Measurements from ENCODE around the gene ARHGAP19. TPM values are rescaled to one million over a fixed set of nuclear protein-coding genes. Genes with fewer than 3 reads are reported as not detected.
"Not testable (repeated sequence)": the region's sequence is repeated elsewhere in the genome, so short reads cannot be mapped to it uniquely, and the experiment has no call there.

Gene ARHGAP19
- total RNA-seq, 3 donors from 2014 or later = 5.9 to 10.7 (median 8.8) TPM

DNA sequence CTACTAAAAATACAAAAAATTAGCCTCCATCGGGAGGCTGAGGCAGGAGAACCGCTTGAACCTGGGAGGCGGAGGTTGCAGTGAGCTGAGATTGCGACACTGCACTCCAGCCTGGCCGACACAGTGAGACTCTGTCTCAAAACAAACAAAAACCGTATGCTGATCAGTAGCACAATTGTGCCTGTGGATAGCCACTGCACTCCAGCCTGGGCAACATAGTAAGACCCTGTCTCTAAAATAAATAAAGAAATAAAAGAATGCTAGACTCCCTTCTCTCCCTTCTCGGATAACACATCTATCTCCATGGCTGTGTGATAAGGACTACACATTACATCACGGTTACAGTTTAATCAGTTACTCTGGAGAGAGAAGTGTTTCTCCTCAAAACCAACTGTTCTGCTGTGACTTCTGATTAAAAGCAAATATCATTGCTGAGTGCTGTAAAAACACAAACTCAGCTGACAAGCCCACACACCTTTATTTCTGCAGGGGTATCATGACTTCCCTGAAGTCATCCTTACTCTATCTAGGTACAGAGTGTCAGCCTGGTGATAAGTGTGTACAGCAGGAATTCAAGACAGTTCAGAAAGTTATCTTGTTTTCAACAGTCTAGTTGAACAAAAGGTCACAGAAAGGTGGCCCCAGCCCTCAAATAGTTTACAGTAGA is 5.3 kb upstream of the ARHGAP19 start:
- Histone ChIP-seq H3K4me3 (no peak overlapping the region), H3K4me1 (ENCODE audit: low read depth) (no peaks in the 10 kb centered on the region), H3K36me3 (ENCODE audit: low read depth) (no peaks in the 10 kb centered on the region), H3K9me3 (no peaks in the 10 kb centered on the region)
- TF ChIP-seq, protein P1, sequence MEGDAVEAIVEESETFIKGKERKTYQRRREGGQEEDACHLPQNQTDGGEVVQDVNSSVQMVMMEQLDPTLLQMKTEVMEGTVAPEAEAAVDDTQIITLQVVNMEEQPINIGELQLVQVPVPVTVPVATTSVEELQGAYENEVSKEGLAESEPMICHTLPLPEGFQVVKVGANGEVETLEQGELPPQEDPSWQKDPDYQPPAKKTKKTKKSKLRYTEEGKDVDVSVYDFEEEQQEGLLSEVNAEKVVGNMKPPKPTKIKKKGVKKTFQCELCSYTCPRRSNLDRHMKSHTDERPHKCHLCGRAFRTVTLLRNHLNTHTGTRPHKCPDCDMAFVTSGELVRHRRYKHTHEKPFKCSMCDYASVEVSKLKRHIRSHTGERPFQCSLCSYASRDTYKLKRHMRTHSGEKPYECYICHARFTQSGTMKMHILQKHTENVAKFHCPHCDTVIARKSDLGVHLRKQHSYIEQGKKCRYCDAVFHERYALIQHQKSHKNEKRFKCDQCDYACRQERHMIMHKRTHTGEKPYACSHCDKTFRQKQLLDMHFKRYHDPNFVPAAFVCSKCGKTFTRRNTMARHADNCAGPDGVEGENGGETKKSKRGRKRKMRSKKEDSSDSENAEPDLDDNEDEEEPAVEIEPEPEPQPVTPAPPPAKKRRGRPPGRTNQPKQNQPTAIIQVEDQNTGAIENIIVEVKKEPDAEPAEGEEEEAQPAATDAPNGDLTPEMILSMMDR (IDR thresholded peaks at IDR 0.05) = no peak
- ATAC-seq (no peak), DNase-seq (no peak)
- intact Hi-C loops (cut with DNase I, micrococcal nuclease) = no loop called here

DNA sequence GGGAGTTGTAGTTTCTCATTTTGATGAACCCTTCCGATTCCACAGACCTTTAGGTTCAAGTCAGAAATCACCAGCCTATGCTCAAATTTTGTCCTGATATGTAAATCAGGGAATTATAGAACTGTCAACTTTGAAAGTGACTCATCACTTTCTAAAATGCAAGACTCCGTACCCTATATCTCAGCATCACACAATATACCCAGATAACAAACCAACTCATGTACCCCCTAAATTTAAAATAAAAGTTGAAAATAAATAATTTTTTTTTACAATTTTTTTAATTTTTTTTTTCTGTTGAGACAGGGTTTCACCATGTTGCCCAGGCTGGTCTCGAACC is 393 bp upstream of the ARHGAP19 start:
- ATAC-seq (no peak), DNase-seq (no peak)
- intact Hi-C loops (cut with DNase I, micrococcal nuclease) = no loop called here
- TF ChIP-seq, protein P1 (IDR thresholded peaks at IDR 0.05) = no peak
- H3K36me3 ChIP-seq (ENCODE audit: low read depth) = no peaks in the 10 kb centered on the region
- H3K4me3 ChIP-seq = no peak overlapping the region
- peaks cover 6% of the 10 kb centered on the region for H3K4me1 ChIP-seq (ENCODE audit: low read depth)
- no peaks in the 10 kb centered on the region for H3K9me3 ChIP-seq

DNA sequence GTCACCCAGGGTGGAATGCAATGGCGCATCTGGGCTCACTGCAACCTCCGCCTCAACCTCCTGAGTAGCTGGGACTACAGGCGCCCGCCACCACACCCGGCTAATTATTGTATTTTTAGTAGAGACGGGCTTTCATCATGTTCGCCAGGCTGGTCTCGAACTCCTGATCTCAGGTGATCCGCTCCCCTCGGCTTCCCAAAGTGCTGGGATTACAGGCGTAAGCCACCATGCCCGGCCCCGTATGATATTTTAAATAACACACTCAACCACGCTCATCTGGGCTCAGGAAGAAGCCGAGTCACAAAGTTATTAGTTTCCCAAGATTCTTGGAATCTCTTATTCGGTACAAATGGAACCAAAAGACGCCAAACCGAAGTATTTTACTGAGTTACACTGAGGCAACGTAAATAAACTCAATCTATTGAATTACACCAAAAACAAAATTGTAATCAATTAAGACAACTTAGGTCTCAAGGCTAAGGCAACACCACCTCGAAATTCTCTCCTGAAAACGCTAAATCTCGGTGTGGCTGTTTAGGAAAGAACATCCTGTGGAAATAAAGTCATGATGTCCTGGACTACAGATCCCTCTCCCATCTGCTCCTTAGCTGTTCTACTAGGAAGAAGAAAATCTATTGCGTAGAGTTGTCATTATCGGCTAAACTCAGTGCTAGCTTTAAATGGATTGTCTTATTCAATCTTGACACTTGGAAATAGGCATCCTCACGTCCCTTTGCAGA is 910 bp downstream of the ARHGAP19 start:
- Histone ChIP-seq H3K4me1 (ENCODE audit: low read depth) (peaks cover 6% of the 10 kb centered on the region), H3K9me3 (no peaks in the 10 kb centered on the region), H3K36me3 (ENCODE audit: low read depth) (no peaks in the 10 kb centered on the region), H3K4me3 (peak overlapping the region; percentile 88)
- DNase-seq (peak in 1 of 3 donors; percentile 30), ATAC-seq (peak; percentile 20)
- TF ChIP-seq, protein P1 (IDR thresholded peaks at IDR 0.05) = no peak
- intact Hi-C loops (cut with DNase I, micrococcal nuclease) = no loop called here

DNA sequence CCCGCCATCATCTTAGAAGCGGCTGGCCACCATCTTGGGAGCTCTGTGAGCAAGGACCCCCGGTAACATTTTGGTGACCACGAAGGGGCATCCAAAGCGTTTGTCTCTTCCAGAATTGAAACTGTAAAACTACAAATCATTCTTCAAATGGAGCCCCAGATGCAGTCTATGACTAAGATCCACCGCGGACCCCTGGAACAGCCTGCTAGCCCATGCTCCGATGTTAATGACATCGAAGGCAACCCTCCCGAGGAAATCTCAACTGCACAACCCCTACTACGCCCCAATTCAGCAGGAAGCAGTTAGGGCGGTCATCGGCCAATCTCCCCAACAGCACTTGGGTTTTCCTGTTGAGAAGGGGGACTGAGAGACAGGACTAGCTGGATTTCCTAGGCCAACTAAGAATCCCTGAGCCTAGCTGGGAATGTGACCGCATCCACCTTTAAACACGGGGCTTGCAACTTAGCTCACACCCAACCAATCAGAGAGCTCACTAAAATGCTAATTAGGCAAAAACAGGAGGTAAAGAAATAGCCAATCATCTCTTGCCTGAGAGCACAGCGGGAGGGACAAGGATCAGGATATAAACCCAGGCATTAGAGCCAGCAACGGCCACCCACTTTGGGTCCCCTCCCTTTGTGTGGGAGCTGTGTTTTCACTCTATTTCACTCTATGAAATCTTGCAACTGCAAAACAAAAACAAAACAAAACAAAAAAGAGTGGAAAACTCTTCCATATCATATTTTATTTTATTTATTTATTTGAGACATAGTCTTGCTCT is 1.7 kb downstream of the ARHGAP19 start:
- peak in 1 of 3 donors; percentile 31 for DNase-seq
- H3K9me3 ChIP-seq; ATAC-seq; H3K36me3 ChIP-seq (ENCODE audit: low read depth); H3K4me1 ChIP-seq (ENCODE audit: low read depth); intact Hi-C loops (cut with DNase I, micrococcal nuclease); H3K4me3 ChIP-seq: not testable (repeated sequence)

DNA sequence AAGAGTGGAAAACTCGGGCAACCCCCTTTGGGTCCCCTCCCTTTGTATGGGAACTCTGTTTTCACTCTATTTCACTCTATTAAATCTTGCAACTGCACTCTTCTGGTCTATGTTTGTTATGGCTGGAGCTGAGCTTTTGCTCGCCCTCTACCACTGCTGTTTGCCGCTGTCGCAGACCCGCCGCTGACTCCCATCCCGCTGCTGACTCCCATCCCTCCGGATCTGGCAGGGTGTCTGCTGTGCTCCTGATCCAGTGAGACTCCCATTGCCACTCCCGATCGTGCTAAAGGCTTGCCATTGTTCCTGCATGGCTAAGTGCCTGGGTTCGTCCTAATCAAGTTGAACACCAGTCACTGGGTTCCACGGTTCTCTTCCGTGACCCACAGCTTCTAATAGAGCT is 2.4 kb downstream of the ARHGAP19 start:
- H3K4me1 ChIP-seq (ENCODE audit: low read depth); H3K36me3 ChIP-seq (ENCODE audit: low read depth); H3K4me3 ChIP-seq; DNase-seq; intact Hi-C loops (cut with DNase I, micrococcal nuclease); H3K9me3 ChIP-seq; ATAC-seq: not testable (repeated sequence)

DNA sequence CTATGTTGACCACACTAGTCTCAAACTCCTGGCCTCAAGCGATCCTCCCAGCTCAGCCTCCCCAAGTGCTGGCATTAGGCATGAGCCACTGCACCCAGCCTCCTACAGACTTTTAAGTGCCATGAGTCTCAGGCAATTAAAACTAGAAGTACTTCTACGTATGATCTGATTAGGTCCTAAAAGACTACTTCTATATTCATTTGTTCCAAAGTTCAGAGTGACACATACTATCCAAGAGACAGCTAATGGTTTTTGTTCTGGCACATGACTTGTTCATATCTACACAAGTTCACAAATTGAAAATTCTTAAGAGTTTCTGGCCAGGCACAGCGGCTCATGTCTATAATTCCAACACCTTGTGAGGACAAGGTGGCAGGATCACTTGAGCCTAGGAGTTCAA is 11.7 kb downstream of the ARHGAP19 start:
- no peaks in the 10 kb centered on the region for H3K36me3 ChIP-seq (ENCODE audit: low read depth)
- H3K4me3 ChIP-seq = no peak overlapping the region
- no peak for DNase-seq
- no peaks in the 10 kb centered on the region for H3K9me3 ChIP-seq
- TF ChIP-seq, protein P1 (IDR thresholded peaks at IDR 0.05) = no peak
- intact Hi-C loops (cut with DNase I, micrococcal nuclease) = no loop called here
- H3K4me1 ChIP-seq (ENCODE audit: low read depth) = peaks cover 10% of the 10 kb centered on the region
- ATAC-seq = peak; percentile 88
